Sigmoid colon (tissue), 4 donors: ENCODE measurements around the gene IMPA2.

ENCODE experiments used
- POLR2A ChIP-seq, 2 donors: fragments of 450-650 bp; IDR thresholded peaks; one replicate each; pipeline ENCODE4 v1.6.1; 2016; ENCODE audit warnings: antibody characterized with exemption in 2 of 2, mild to moderate bottlenecking in 2 of 2, moderate library complexity in 2 of 2
- POLR2AphosphoS5 ChIP-seq, 4 donors: sonication (generic); formaldehyde crosslinking; IDR thresholded peaks; one replicate each; pipeline ENCODE4 v1.6.1; 2017; ENCODE audit warnings: antibody characterized with exemption in 4 of 4
- TF ChIP-seq, protein P1 (sequence below), 4 experiments: fragments of 450-650 bp in 3 of 4; fragments of 200-600 bp in 1 of 4; IDR thresholded peaks; one replicate each; pipeline ENCODE4 v1.5.1; 2016 to 2019; ENCODE audit warnings: antibody characterized with exemption in 4 of 4, mild to moderate bottlenecking in 3 of 4, moderate library complexity in 2 of 4

DNA sequence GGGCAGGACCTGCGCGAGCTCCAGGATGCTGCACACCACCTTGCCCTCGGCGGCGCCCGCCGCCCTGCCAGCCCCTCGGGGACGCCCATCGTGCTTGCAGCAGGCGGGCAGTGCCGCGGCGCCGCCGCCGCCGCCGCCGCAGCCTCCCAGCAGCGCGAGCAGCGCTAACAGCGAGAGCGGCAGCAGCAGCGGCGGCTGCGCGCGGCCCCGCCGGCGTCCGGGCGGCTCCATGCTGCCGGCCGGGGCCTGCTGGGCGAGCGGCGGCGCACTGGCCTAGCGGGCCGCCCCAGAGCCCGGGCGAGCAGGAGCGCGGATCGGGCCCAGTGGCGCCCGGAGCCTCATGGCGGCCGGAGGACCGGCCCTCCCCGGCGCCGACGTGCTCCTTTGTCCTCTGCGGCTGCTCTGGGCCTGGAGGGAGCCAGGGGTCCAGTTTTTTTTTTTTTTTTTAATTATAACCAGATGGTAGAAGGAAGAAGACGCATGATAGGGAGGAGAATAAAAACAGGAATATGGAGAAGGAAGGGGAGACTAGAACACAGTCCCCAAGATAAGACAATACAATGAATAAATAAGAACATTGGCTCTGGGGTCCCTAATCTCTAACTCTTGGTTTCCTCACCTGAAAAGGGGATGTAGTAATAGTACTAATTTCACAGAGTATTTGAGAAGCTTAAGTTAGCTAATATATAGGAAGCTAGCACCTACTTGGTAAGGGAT is 95.3 kb downstream of the IMPA2 start:
- TF ChIP-seq, protein P1, sequence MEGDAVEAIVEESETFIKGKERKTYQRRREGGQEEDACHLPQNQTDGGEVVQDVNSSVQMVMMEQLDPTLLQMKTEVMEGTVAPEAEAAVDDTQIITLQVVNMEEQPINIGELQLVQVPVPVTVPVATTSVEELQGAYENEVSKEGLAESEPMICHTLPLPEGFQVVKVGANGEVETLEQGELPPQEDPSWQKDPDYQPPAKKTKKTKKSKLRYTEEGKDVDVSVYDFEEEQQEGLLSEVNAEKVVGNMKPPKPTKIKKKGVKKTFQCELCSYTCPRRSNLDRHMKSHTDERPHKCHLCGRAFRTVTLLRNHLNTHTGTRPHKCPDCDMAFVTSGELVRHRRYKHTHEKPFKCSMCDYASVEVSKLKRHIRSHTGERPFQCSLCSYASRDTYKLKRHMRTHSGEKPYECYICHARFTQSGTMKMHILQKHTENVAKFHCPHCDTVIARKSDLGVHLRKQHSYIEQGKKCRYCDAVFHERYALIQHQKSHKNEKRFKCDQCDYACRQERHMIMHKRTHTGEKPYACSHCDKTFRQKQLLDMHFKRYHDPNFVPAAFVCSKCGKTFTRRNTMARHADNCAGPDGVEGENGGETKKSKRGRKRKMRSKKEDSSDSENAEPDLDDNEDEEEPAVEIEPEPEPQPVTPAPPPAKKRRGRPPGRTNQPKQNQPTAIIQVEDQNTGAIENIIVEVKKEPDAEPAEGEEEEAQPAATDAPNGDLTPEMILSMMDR (IDR thresholded peaks at IDR 0.05), result no peak
- TF ChIP-seq POLR2A (IDR thresholded peaks at IDR 0.05) (no peak), POLR2AphosphoS5 (IDR thresholded peaks at IDR 0.05) (no peak)
